A549 treated with AZD9567 at 1 μM for 4 hours (cell line): ENCODE results near the gene TFCP2. TPM values are rescaled to one million over a fixed set of nuclear protein-coding genes. Genes with fewer than 3 reads are reported as not detected.

Experiments used
- total RNA-seq: library from RNA; stranded (reverse); fragments of 200-300 nt; extraction: Qiagen RNA extraction; gene quantifications from 5 replicates; pipeline ENCODE4 v1.2.3, GENCODE V29; 2022; ENCODE audit not compliant: insufficient read depth

TFCP2 gene, protein sequence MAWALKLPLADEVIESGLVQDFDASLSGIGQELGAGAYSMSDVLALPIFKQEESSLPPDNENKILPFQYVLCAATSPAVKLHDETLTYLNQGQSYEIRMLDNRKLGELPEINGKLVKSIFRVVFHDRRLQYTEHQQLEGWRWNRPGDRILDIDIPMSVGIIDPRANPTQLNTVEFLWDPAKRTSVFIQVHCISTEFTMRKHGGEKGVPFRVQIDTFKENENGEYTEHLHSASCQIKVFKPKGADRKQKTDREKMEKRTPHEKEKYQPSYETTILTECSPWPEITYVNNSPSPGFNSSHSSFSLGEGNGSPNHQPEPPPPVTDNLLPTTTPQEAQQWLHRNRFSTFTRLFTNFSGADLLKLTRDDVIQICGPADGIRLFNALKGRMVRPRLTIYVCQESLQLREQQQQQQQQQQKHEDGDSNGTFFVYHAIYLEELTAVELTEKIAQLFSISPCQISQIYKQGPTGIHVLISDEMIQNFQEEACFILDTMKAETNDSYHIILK
- 19.4 to 31.1 TPM (median 20.3 TPM) in 5 replicates for total RNA-seq

DNA sequence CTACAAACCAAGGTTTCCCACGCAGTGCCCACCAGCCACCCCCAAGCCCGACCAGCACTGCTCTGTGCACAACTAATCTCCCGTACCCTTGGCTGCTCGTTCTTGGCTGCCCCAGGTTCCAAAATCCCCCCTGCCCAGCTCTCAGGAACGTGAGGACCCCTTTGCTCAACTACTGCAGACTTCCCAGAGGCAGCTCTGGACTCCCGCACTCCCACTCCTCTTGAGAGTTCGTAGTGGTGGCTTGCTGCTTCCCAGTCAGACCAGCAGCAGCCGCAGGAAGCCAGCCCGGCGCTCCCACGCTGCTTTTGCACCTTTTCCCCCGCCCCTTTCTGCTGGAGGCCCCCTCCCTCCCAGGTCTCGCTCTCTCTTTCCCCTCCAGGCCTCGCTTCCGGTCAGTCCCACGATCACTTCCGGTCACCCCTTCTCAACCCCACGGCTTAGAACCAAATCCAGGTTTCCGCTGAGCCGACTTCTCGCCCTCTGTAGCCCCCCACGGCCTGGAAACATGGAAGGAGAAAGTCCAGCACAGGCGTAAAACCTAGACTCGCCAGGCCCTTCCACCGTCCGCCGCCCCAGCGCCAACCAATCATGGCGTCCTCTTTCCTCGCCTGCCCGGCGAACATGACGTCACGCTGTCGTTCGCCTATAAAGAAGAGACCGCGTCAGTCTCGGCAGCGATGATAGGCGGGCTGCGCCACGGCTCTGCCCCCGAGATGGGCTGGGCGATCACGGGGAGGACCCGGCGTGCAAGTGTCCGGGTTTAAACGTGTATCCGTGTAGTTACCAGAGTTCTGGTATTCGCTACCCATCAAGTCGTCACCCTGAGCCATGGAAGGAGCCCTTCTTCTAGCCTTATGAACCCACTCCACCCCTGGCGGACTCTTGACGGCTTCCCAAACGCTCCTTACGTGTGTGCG lies at the start of gene TFCP2:
Gene TFCP2, minus strand, starts transcription at position 621 of the 917 bp plus-strand sequence. CDS start 713 bp downstream, outside the sequence.

DNA sequence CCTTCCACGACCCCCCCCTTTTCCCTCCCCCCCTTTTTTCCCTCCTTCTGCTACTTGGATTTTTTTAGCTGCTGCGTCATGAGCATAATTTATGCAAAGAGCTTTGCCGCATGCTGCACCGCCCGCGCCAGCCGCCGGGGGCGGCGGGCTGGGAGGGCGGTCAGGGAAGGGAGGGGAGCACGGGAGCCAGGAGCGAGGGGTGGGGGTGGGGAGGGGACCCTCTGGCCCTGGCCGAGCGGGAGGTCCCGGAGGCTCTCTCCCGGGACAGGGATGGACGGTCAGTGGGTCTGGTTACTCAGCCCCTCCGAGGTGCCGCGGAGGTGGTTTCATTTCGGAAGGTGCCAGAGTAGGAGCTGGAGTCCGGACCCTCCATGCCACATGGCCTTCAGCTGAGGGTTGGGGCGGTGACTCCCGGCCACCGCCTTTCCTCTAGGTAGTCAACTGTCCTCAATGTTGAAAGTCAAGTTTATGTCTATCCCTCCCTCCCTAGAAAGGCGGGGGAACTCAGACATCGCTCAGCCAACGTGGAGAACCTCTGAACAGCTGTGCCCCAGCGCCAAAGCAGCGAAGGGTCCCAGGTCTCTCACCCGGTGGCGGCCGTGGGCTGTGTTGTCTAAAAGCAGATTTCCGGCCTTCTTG lies 45.2 kb upstream of the TFCP2 start, which contains the start of gene POU6F1:
Gene POU6F1, minus strand, starts transcription at position 95 of the 639 bp plus-strand sequence. CDS start 11,226 bp downstream, outside the sequence.

DNA sequence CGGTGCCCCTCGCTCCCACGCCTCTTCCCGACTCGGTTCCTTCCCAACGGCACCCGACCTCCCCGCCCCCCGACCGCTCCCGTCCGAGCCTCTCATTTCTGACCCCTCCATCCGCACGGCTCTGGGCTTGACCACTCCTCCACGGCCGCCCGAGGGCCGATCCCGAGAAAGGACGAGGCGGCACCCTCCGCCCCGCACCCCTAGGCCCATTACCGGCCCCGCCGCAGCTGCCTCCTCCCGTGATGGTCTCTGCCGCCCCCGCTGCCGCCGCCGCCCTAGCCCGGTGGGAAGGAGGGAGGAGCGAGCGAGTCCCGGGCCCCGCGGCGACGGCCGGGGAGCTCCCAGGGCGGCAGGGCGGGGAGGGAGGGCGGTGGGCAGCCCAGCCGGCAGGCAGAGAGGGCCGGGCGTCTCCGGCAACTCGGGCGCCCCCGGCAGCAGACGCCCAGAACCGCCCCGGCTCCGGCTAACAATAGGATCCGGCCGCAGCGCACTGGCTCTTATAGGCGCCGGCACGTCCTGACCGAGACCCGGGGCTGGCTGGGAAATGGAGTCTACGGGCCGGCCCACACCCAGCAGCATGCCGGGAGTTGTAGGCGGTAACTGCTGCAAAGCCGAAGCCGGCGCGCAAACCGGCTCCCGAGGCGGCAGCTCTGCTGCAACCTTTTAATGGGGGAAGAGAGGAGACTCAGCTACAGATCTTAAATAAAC lies 89.7 kb downstream of the TFCP2 start, which contains the start of gene CSRNP2:
Gene CSRNP2, minus strand, starts transcription at position 471 of the 708 bp plus-strand sequence. CDS start 7,035 bp downstream, outside the sequence.

DNA sequence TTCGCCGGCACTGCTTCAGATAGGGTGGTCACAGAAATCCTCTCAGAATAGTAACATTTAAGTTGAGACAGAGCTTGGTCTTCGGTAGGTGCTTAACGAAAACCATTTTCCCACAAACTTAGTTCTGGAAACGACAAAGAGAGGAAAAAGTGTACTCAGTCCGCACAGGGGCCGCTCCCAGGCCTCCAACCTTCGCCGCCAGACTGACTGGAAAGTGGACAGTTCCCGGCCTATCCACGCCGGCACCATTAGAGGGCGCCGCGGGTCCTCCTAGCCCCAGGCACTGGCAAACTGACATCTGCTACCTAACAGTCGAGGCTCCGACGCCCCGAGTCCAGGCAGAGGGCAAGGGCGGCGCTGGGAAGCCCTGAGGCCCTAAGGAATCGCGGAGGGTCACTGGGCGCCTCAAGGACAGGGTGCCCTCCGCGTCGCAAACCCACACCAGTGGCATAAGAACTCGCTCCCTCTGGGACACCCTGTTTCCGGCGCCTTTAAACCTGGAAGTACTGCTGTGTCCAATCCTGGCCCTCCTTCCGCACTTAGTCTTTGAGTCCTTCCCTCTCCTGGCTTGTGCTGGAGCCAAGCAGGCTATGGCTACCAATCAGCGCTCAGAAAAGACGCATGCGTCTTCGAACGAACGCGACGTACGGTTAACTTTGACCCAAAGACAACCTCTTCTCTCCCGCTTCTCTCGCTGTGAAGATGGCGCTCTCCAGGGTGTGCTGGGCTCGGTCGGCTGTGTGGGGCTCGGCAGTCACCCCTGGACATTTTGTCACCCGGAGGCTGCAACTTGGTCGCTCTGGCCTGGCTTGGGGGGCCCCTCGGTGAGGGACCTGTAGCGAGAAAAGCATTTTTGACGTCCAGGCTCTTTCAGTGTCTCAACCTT lies 125.0 kb downstream of the TFCP2 start, which contains the start of gene LETMD1:
Gene LETMD1, plus strand, starts transcription at position 673 of the 886 bp plus-strand sequence. Its CDS starts 30 bp downstream, at position 703.

Other genes starting within 250 kb of the TFCP2 start
- gene HIGD1C, start 220.6 kb downstream of the TFCP2 start, total RNA-seq, result not detected in 5 replicates
- gene SLC11A2, start 146.8 kb downstream of the TFCP2 start, total RNA-seq, result 16.1 to 22.4 TPM (median 20.5 TPM) in 5 replicates
- gene LETMD1, start 124.8 kb downstream of the TFCP2 start, total RNA-seq, result 22.5 to 27.9 TPM (median 23.5 TPM) in 5 replicates
- 13.8 to 16.0 TPM (median 14.4 TPM) in 5 replicates for gene CSRNP2, start 89.5 kb downstream of the TFCP2 start, total RNA-seq
- gene POU6F1, start 44.9 kb upstream of the TFCP2 start, total RNA-seq, result 1.2 to 2.5 TPM (median 1.5 TPM) in 5 replicates
- 301 to 328 TPM (median 310 TPM) in 5 replicates for gene DAZAP2, start 65.7 kb upstream of the TFCP2 start, total RNA-seq
- 11.3 to 24.4 TPM (median 21.8 TPM) in 5 replicates for gene SMAGP, start 97.3 kb upstream of the TFCP2 start, total RNA-seq
- 0.07 to 0.09 TPM in 2 of 5 replicates, not detected in the others for gene BIN2, start 151.0 kb upstream of the TFCP2 start, total RNA-seq
- gene CELA1, start 173.5 kb upstream of the TFCP2 start, total RNA-seq, result not detected in 5 replicates
- gene GALNT6, start 218.3 kb upstream of the TFCP2 start, total RNA-seq, result 2.1 to 3.5 TPM (median 2.8 TPM) in 5 replicates